GM18873 (cell line): ENCODE measurements around the gene CCL13.

ENCODE experiments used
- ATAC-seq: cut with Tn5 transposase; IDR thresholded peaks from one replicate; pipeline ENCODE4 v1.9.1; 2021; ENCODE audit warnings: mild to moderate bottlenecking, moderate library complexity, moderate number of reproducible peaks; ENCODE audit not compliant: unreplicated experiment, low FRiP score

The CCL13 gene

GRCh38 chr17:34361478-34362061 lies 5.3 kb downstream of the CCL13 start:
- ATAC-seq: no peak

- ATAC-seq: no peak
These were observed 6.9 kb downstream of the CCL13 start, which contains the start of gene CCL1 for GRCh38 chr17:34363183-34363661. Gene CCL1, minus strand, starts transcription at chr17:34363233. Its CDS starts 72 bp downstream, at chr17:34363161.

- ATAC-seq: no peak
These were observed 8.5 kb downstream of the CCL13 start for GRCh38 chr17:34364751-34365150.

GRCh38 chr17:34365340-34365739 lies 9.1 kb downstream of the CCL13 start:
- ATAC-seq: no peak

GRCh38 chr17:34366010-34366409 lies 9.7 kb downstream of the CCL13 start:
- no peak for ATAC-seq

- no peak for ATAC-seq
These were observed 10.3 kb downstream of the CCL13 start for GRCh38 chr17:34366529-34367107.

GRCh38 chr17:34367486-34368195 lies 11.4 kb downstream of the CCL13 start:
- ATAC-seq: no peak

GRCh38 chr17:34368196-34368945 lies 12.1 kb downstream of the CCL13 start:
- no peak for ATAC-seq

- no peak for ATAC-seq
These were observed 12.7 kb downstream of the CCL13 start for GRCh38 chr17:34368946-34369500.

- ATAC-seq: no peak
These were observed 13.3 kb downstream of the CCL13 start for GRCh38 chr17:34369571-34369970.

- no peak for ATAC-seq
These were observed 14.2 kb downstream of the CCL13 start for GRCh38 chr17:34370376-34370996.

- no peak for ATAC-seq
These were observed 14.7 kb downstream of the CCL13 start for GRCh38 chr17:34370997-34371395.

GRCh38 chr17:34371405-34372100 lies 15.3 kb downstream of the CCL13 start:
- ATAC-seq: no peak

GRCh38 chr17:34374457-34374856 lies 18.2 kb downstream of the CCL13 start:
- no peak for ATAC-seq

GRCh38 chr17:34375426-34375997 lies 19.2 kb downstream of the CCL13 start:
- no peak for ATAC-seq

- ATAC-seq: no peak
These were observed 21.0 kb downstream of the CCL13 start for GRCh38 chr17:34377078-34377823.

- ATAC-seq: peak; percentile 69
These were observed 22.4 kb downstream of the CCL13 start for GRCh38 chr17:34378664-34379101.

- no peak for ATAC-seq
These were observed 23.6 kb downstream of the CCL13 start for GRCh38 chr17:34379868-34380267.
